Lower lobe of right lung (tissue), 2 donors: ENCODE data around the gene DFFA. TPM values are rescaled to one million over a fixed set of nuclear protein-coding genes. Genes with fewer than 3 reads are reported as not detected.
A peak's percentile ranks its signal among the peaks of the same experiment; 100 is the strongest.
"Not testable (repeated sequence)": the region's sequence is repeated elsewhere in the genome, so short reads cannot be mapped to it uniquely, and the experiment has no call there.

Source experiments
- ATAC-seq, 2 donors: fragments of 200-7000 bp; cut with Tn5 transposase; one replicate each; pipeline ENCODE4 v1.9.1; 2020 to 2022; ENCODE audit warnings: mild to moderate bottlenecking in 2 of 2, moderate library complexity in 2 of 2
- DNase-seq: peaks from one replicate; pipeline ENCODE4 v3.0.0-alpha.2; 2020
- H3K27ac ChIP-seq: fragments of 200-600 bp; one replicate; pipeline ENCODE4 v1.8.0; 2022
- H3K27me3 ChIP-seq: fragments of 200-600 bp; one replicate; pipeline ENCODE4 v1.8.0; 2022; ENCODE audit warnings: low read depth
- H3K36me3 ChIP-seq: fragments of 200-600 bp; one replicate; pipeline ENCODE4 v1.8.0; 2022; ENCODE audit warnings: mild to moderate bottlenecking
- H3K4me1 ChIP-seq: fragments of 200-600 bp; one replicate; pipeline ENCODE4 v1.8.0; 2022
- H3K4me3 ChIP-seq: fragments of 200-600 bp; one replicate; pipeline ENCODE4 v1.8.0; 2022; ENCODE audit warnings: mild to moderate bottlenecking
- H3K9me3 ChIP-seq: fragments of 200-600 bp; one replicate; pipeline ENCODE4 v1.8.0; 2022
- intact Hi-C: fragments of 100-400 bp; cut with DNase I; formaldehyde crosslinking; loops from one replicate; pipeline ENCODE4 v1.11.0; 2022
- total RNA-seq: library from RNA; stranded (reverse); fragmentation: NEBNext Ultra II Directional; extraction: Animal tissue kit (Norgen Biotek cat#: 25700); gene quantifications from one replicate; pipeline ENCODE4 v1.2.1, GENCODE V29; 2021
- TF ChIP-seq, protein P1 (sequence below): fragments of 200-600 bp; IDR thresholded peaks from one replicate; pipeline ENCODE4 v1.8.0; 2022; ENCODE audit warnings: antibody characterized with exemption, mild to moderate bottlenecking
- donor health status: DM: no; HTN: yes; CAD: no; lungs with severe emphysema.

Gene DFFA
- total RNA-seq, 1 donor from 2014 or later, result 37.0 TPM

GRCh38 chr1:10475510-10475909 is 3.2 kb upstream of the DFFA start:
- ATAC-seq (no peak), DNase-seq (no peak)
- H3K9me3 ChIP-seq, result no peaks in the 10 kb centered on the region
- no peaks in the 10 kb centered on the region for H3K36me3 ChIP-seq
- H3K27me3 ChIP-seq, result no peaks in the 10 kb centered on the region
- H3K4me1 ChIP-seq, result peaks cover 54% of the 10 kb centered on the region
- H3K27ac ChIP-seq, result peak overlapping the region; percentile 82
- TF ChIP-seq, protein P1, sequence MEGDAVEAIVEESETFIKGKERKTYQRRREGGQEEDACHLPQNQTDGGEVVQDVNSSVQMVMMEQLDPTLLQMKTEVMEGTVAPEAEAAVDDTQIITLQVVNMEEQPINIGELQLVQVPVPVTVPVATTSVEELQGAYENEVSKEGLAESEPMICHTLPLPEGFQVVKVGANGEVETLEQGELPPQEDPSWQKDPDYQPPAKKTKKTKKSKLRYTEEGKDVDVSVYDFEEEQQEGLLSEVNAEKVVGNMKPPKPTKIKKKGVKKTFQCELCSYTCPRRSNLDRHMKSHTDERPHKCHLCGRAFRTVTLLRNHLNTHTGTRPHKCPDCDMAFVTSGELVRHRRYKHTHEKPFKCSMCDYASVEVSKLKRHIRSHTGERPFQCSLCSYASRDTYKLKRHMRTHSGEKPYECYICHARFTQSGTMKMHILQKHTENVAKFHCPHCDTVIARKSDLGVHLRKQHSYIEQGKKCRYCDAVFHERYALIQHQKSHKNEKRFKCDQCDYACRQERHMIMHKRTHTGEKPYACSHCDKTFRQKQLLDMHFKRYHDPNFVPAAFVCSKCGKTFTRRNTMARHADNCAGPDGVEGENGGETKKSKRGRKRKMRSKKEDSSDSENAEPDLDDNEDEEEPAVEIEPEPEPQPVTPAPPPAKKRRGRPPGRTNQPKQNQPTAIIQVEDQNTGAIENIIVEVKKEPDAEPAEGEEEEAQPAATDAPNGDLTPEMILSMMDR, result no peak
- intact Hi-C loops, result no loop called here
- peak overlapping the region; percentile 98 for H3K4me3 ChIP-seq

- ATAC-seq, result peak; percentile 95 to 96
- Histone ChIP-seq H3K4me3 (peak within 1 kb of the TSS; percentile 98), H3K27me3 (no peaks in the 10 kb centered on the region), H3K4me1 (peaks cover 54% of the 10 kb centered on the region), H3K27ac (peak within 1 kb of the TSS; percentile 82), H3K9me3 (no peaks in the 10 kb centered on the region), H3K36me3 (no peaks in the 10 kb centered on the region)
- peak; percentile 91 for DNase-seq
- TF ChIP-seq, protein P1, result no peak
- intact Hi-C loops, result no loop called here
These were observed 2.5 kb upstream of the DFFA start, which contains the start of gene PEX14 for GRCh38 chr1:10474613-10475507. Gene PEX14, plus strand, starts transcription at chr1:10474950. Its CDS starts 17 bp downstream, at chr1:10474967.

- Histone ChIP-seq H3K4me1 (peaks cover 49% of the 10 kb centered on the region), H3K4me3 (peak overlapping the region; percentile 98), H3K27ac (peak overlapping the region; percentile 82)
- H3K9me3 ChIP-seq, H3K27me3 ChIP-seq, H3K36me3 ChIP-seq, intact Hi-C loops, ATAC-seq, DNase-seq: not testable (repeated sequence)
These were observed 1.9 kb upstream of the DFFA start for GRCh38 chr1:10474309-10474612.

DNA sequence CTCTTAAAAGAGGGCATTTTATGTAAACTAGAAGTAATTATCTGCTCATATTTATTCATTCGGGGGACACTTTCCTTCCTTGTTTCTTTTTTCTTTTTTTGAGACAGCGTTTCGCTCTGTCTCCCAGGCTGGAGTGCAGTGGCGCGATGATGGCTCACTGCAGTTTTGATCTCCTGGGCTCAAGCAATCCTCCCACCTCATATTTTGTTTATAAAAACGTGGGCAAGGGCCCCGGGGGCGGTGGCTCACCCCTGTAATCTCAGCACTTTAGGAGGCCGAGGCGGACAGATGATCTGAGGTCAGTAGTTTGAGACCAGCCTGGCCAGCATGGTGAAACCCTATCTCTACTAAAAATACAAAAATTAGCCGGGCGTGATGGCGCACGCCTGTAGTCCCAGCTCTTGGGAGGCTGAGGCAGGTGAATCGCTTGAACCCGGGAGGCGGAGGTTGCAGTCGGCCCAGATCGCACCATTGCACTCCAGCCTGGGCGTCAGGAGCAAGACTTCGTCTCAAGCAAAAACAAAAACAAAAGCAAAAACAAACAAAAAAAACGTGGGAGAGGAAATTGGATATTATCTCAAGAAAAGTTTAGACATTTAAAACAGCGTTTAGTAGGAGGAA is 926 bp upstream of the DFFA start:
- peaks cover 49% of the 10 kb centered on the region for H3K4me1 ChIP-seq
- ATAC-seq (no peak), DNase-seq (no peak)
- no peaks in the 10 kb centered on the region for H3K9me3 ChIP-seq
- intact Hi-C loops, result no loop called here
- peak overlapping the region; percentile 77 for H3K27ac ChIP-seq
- H3K27me3 ChIP-seq, result no peaks in the 10 kb centered on the region
- H3K36me3 ChIP-seq, result peaks cover 11% of the 10 kb centered on the region
- peak overlapping the region; percentile 86 for H3K4me3 ChIP-seq
- TF ChIP-seq, protein P1, result no peak

GRCh38 chr1:10471411-10472219 is 714 bp downstream of the DFFA start:
- Histone ChIP-seq H3K27me3 (no peaks in the 10 kb centered on the region), H3K36me3 (peaks cover 27% of the 10 kb centered on the region), H3K27ac (peak overlapping the region; percentile 77), H3K4me1 (peaks cover 39% of the 10 kb centered on the region), H3K9me3 (no peaks in the 10 kb centered on the region), H3K4me3 (peak overlapping the region; percentile 86)
- DNase-seq (no peak), ATAC-seq (no peak)
- TF ChIP-seq, protein P1, result no peak
- intact Hi-C loops, result no loop called here
